Ascending aorta (tissue), 2 donors: Measurements from ENCODE around the gene SMOC1. TPM values are rescaled to one million over a fixed set of nuclear protein-coding genes. Genes with fewer than 3 reads are reported as not detected.
A peak's percentile ranks its signal among the peaks of the same experiment; 100 is the strongest.

Experiments used
- DNase-seq, 2 donors: peaks; one replicate each; pipeline ENCODE4 v3.0.0-alpha.2; 2019; ENCODE audit warnings: low spot score in 2 of 2
- H3K27ac ChIP-seq, 2 donors: fragments of 200-600 bp; sonication (generic); one replicate each; pipeline ENCODE4 v1.5.1; 2016 to 2017; ENCODE audit warnings: mild to moderate bottlenecking in 1 of 2
- H3K27me3 ChIP-seq: fragments of 200-600 bp; sonication (generic); one replicate; pipeline ENCODE4 v1.5.1; 2017
- H3K36me3 ChIP-seq, 2 donors: fragments of 200-600 bp; sonication (generic); one replicate each; pipeline ENCODE4 v1.5.1; 2016
- H3K4me1 ChIP-seq, 2 donors: fragments of 200-600 bp; sonication (generic); one replicate each; pipeline ENCODE4 v1.5.1; 2016 to 2017; ENCODE audit warnings: mild to moderate bottlenecking in 1 of 2
- H3K4me3 ChIP-seq, 2 donors: fragments of 200-600 bp; sonication (generic); one replicate each; pipeline ENCODE4 v1.5.1; 2016 to 2017; ENCODE audit warnings: mild to moderate bottlenecking in 1 of 2
- H3K9me3 ChIP-seq, 2 donors: fragments of 200-600 bp; sonication (generic); one replicate each; pipeline ENCODE4 v1.5.1; 2016
- CTCF ChIP-seq, 3 experiments: fragments of 200-600 bp in 2 of 3; fragments of 450-650 bp in 1 of 3; sonication (generic) in 2 of 3; IDR thresholded peaks; one replicate each; pipeline ENCODE4 v1.5.1; 2016 to 2019; ENCODE audit warnings: antibody characterized with exemption in 3 of 3, mild to moderate bottlenecking in 1 of 3, moderate library complexity in 1 of 3
- intact Hi-C: fragments of 100-400 bp; cut with DNase I; formaldehyde crosslinking; loops from one replicate; pipeline ENCODE4 v1.15.1; 2023
- total RNA-seq: library from RNA; depleted of rRNA; stranded (reverse); fragments of >200 nt; gene quantifications from one replicate; pipeline ENCODE4 v1.1.0, GENCODE V29; 2016

The SMOC1 gene
- total RNA-seq = 16.6 TPM

- Histone ChIP-seq H3K4me1 (no peaks in the 10 kb centered on the region), H3K27ac (no peak within 1 kb of the TSS), H3K4me3 (peak within 1 kb of the TSS; percentile 39 to 43), H3K27me3 (no peaks in the 10 kb centered on the region), H3K9me3 (no peaks in the 10 kb centered on the region), H3K36me3 (no peaks in the 10 kb centered on the region)
- TF ChIP-seq CTCF (IDR thresholded peaks at IDR 0.05) = no peak
- no peak for DNase-seq
- intact Hi-C loops = loop anchor here (5.0 kb wide), 1 partner anchor 118 kb away; no protein-coding TSS in a partner anchor
Measured at GRCh38 chr14:69879175-69880043, at the start of gene SMOC1. Gene SMOC1 (plus strand): TSS chr14:69879416. CDS start chr14:69879679, 263 bp downstream.

GRCh38 chr14:69838881-69839416 is 40.3 kb upstream of the SMOC1 start:
- no peak for DNase-seq
- no peaks in the 10 kb centered on the region for H3K36me3 ChIP-seq
- intact Hi-C loops = no loop called here
- no peak for TF ChIP-seq CTCF (IDR thresholded peaks at IDR 0.05)
- H3K9me3 ChIP-seq = no peaks in the 10 kb centered on the region
- H3K27me3 ChIP-seq = no peaks in the 10 kb centered on the region
- H3K27ac ChIP-seq = no peak overlapping the region
- H3K4me3 ChIP-seq = no peak overlapping the region
- no peaks in the 10 kb centered on the region for H3K4me1 ChIP-seq

GRCh38 chr14:69839661-69840060 is 39.6 kb upstream of the SMOC1 start:
- Histone ChIP-seq H3K4me3 (no peak overlapping the region), H3K9me3 (no peaks in the 10 kb centered on the region), H3K27me3 (no peaks in the 10 kb centered on the region), H3K27ac (no peak overlapping the region), H3K36me3 (no peaks in the 10 kb centered on the region), H3K4me1 (no peaks in the 10 kb centered on the region)
- intact Hi-C loops = no loop called here
- DNase-seq = no peak
- TF ChIP-seq CTCF (IDR thresholded peaks at IDR 0.05) = no peak

- H3K27ac ChIP-seq = no peak overlapping the region
- no peaks in the 10 kb centered on the region for H3K4me1 ChIP-seq
- no peaks in the 10 kb centered on the region for H3K36me3 ChIP-seq
- H3K4me3 ChIP-seq = no peak overlapping the region
- DNase-seq = no peak
- intact Hi-C loops = no loop called here
- no peaks in the 10 kb centered on the region for H3K9me3 ChIP-seq
- TF ChIP-seq CTCF (IDR thresholded peaks at IDR 0.05) = no peak
- H3K27me3 ChIP-seq = no peaks in the 10 kb centered on the region
Measured at GRCh38 chr14:69841656-69842055, 37.6 kb upstream of the SMOC1 start.

GRCh38 chr14:69842686-69843420 is 36.4 kb upstream of the SMOC1 start:
- H3K4me1 ChIP-seq = no peaks in the 10 kb centered on the region
- TF ChIP-seq CTCF (IDR thresholded peaks at IDR 0.05) = no peak
- intact Hi-C loops = no loop called here
- H3K9me3 ChIP-seq = no peaks in the 10 kb centered on the region
- no peak for DNase-seq
- H3K4me3 ChIP-seq = no peak overlapping the region
- H3K36me3 ChIP-seq = no peaks in the 10 kb centered on the region
- H3K27ac ChIP-seq = no peak overlapping the region
- no peaks in the 10 kb centered on the region for H3K27me3 ChIP-seq
